GM18951 (cell line): ENCODE data around the gene CKAP2L.
"Not testable (repeated sequence)": the region's sequence is repeated elsewhere in the genome, so short reads cannot be mapped to it uniquely, and the experiment has no call there.

Experiments
- POLR2A ChIP-seq: IDR thresholded peaks from 4 replicates; pipeline ENCODE4 v1.6.1; 2011; ENCODE audit warnings: mild to moderate bottlenecking; ENCODE audit not compliant: insufficient read length, insufficient read depth; ENCODE audit errors: extremely low read depth
- in situ Hi-C: fragments of 300-500 bp; cut with MboI; formaldehyde crosslinking; loops from one replicate; pipeline ENCODE4 v1.12.0; 2022; ENCODE audit warnings: low sequenced_read_pairs, mixed read lengths, inconsistent platforms; ENCODE audit not compliant: unreplicated experiment

CKAP2L gene

GRCh38 chr2:112724591-112725525, 39.6 kb downstream of the CKAP2L start:
- no peak for TF ChIP-seq POLR2A
- in situ Hi-C loops: no loop called here

DNA sequence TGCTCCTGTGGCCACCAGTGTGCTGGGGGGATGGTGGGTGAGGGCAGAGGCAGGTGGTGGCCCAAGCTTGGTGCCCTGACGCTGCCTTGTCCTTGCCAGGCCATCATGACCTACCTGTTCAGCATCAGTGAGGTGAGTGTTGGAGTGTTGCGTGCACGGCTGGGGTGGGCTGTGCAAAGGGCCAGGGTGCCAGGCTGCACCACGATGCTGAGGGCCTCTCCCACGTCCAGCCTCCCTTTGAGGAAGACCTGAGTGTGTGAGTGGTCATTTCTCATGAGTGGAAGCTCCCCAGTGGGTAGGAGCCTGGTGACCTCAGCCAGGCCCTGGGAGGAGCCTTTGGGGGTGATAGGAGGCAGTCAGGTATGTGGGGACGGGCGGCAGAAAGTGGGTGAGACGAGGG, 40.4 kb downstream of the CKAP2L start:
- TF ChIP-seq POLR2A: no peak
- in situ Hi-C loops: no loop called here

DNA sequence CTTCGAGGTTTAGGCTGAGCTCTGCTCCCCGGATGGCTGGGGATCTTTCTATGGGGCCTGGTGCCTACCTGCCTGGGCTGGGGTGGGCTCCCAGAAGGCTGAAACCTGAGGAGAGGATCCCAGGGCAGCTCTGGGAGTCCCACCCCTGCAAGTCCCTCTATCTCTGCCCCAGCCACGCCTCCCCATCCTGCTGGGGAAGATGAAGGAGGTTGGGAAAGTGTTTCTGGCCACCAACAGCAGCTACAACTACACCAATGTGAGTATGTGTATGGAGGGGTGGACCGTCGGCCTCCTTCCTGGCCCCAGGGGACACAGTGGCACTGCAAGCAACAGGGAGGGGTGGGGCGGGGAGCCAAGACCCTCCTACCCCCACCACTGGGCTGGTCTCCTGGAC, 40.9 kb downstream of the CKAP2L start:
- TF ChIP-seq POLR2A: no peak
- in situ Hi-C loops: no loop called here

GRCh38 chr2:112722816-112723546, 41.4 kb downstream of the CKAP2L start:
- no peak for TF ChIP-seq POLR2A
- in situ Hi-C loops: no loop called here

DNA sequence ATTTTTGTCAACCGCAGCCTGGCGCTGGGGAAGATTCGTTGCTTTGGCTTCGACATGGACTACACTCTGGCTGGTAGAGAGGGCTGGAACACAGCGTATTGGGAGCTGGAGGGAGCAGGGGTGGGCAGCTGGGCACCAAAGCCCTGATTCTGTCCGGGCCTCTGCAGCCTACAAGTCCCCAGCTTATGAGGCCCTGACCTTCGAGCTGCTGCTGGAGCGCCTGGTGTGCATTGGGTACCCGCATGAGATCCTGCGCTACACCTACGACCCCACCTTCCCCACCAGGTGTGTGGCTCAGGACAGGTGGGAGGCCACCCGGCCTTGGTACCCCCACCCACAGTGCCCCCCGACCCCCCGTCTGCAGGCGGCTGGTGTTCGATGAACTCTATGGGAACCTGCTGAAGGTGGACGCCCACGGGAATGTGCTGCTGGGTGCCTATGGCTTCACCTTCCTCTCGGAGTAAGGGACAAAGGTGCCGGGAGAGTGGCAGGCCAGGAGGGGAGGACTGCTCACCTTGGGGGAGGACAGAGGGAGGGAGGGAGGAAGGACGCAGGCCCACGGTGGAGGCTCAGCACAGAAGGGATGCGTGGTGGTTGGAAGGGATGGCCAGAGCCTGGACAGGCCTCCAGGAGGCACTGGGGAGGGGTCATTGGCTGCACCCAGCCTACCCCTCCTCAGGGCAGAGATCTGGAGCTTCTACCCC, 42.4 kb downstream of the CKAP2L start:
- in situ Hi-C loops: no loop called here

DNA sequence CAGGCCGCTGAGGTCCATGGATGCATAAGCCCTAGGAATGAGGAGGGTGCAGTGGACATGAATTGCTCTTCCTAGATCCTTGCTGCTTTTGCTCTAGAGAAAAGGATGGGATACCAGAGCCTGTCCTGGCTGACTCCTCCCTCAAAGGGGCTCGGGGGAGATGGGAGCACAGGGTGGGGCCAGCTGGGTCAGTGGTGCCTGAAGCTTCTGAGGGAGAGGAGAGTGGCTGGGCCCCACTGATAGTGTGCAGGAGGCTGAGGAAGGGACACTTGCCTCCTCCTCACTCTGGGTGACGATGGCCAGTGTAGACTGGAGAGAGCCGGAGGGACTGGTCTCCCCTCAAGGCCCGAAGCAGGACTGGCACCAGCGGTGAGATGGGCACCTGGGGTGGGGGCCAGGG, 43.6 kb downstream of the CKAP2L start, which contains the start of gene NT5DC4:
TSS of gene NT5DC4 (plus strand) at position 236 of the 400 bp plus-strand sequence. CDS start at position 296, 60 bp downstream.
- no peak for TF ChIP-seq POLR2A
- in situ Hi-C loops: no loop called here

More for the DNA sequence above, 42.4 kb downstream of the CKAP2L start:
- TF ChIP-seq POLR2A: no peak

- in situ Hi-C loops: no loop called here
- no peak for TF ChIP-seq POLR2A
Observed at GRCh38 chr2:112718863-112719370, 45.5 kb downstream of the CKAP2L start.

GRCh38 chr2:112716826-112717352, 47.5 kb downstream of the CKAP2L start:
- in situ Hi-C loops: not testable (repeated sequence)

- in situ Hi-C loops: not testable (repeated sequence)
Observed at GRCh38 chr2:112716094-112716493, 48.3 kb downstream of the CKAP2L start.

- no peak for TF ChIP-seq POLR2A
- in situ Hi-C loops: no loop called here
Observed at GRCh38 chr2:112714836-112715631, 49.4 kb downstream of the CKAP2L start.

DNA sequence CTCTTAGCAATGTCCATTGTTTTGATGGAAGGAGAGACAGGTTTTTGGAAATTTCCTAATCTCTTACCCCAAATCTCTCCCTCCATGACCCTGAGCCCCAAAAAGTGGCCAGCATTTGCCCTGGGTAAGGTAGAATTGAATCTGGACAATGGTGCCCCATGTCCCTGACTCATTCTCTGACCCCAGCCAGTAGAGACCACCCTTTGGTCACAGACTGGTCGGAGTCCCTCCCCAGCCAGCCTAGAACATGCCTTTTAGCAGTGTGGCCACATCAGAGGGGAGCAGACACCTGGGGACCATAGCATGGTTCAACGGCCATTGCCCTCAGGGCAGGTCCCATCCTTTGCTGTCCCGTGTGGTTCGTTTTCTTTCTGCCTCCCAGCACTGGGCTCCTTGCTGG, 50.1 kb downstream of the CKAP2L start:
- TF ChIP-seq POLR2A: no peak
- in situ Hi-C loops: no loop called here

- in situ Hi-C loops: no loop called here
- TF ChIP-seq POLR2A: no peak
Observed at GRCh38 chr2:112713926-112714325, 50.5 kb downstream of the CKAP2L start.
